ENCODE data around the gene MRGPRG.

Gene MRGPRG

GRCh38 chr11:3189196-3189843 lies 29.3 kb downstream of the MRGPRG start:
- TF ChIP-seq ZNF274 (IDR thresholded peaks at IDR 0.05; ENCODE audit: low read depth, low read length): no peak
- no peak overlapping the region for H3K4me3 ChIP-seq (ENCODE audit: low read length)

- no peak for TF ChIP-seq ZNF274 (IDR thresholded peaks at IDR 0.05; ENCODE audit: low read depth, low read length)
- H3K4me3 ChIP-seq (ENCODE audit: low read length): no peak overlapping the region
Measured at GRCh38 chr11:3188496-3189195, 30.0 kb downstream of the MRGPRG start.

- TF ChIP-seq ZNF274 (IDR thresholded peaks at IDR 0.05; ENCODE audit: low read depth, low read length): no peak
- H3K4me3 ChIP-seq (ENCODE audit: low read length): no peak overlapping the region
Measured at GRCh38 chr11:3186166-3186953, 32.3 kb downstream of the MRGPRG start.

GRCh38 chr11:3184732-3185347 lies 33.8 kb downstream of the MRGPRG start:
- no peak overlapping the region for H3K4me3 ChIP-seq (ENCODE audit: low read length)
- TF ChIP-seq ZNF274 (IDR thresholded peaks at IDR 0.05; ENCODE audit: low read depth, low read length): no peak

- H3K4me3 ChIP-seq (ENCODE audit: low read length): no peak overlapping the region
- no peak for TF ChIP-seq ZNF274 (IDR thresholded peaks at IDR 0.05; ENCODE audit: low read depth, low read length)
Measured at GRCh38 chr11:3183523-3183922, 35.1 kb downstream of the MRGPRG start.

GRCh38 chr11:3182462-3182852 lies 36.2 kb downstream of the MRGPRG start:
- no peak for TF ChIP-seq ZNF274 (IDR thresholded peaks at IDR 0.05; ENCODE audit: low read depth, low read length)
- H3K4me3 ChIP-seq (ENCODE audit: low read length): no peak overlapping the region

- TF ChIP-seq ZNF274 (IDR thresholded peaks at IDR 0.05; ENCODE audit: low read depth, low read length): no peak
Measured at GRCh38 chr11:3181725-3182461, 36.7 kb downstream of the MRGPRG start.

GRCh38 chr11:3180869-3181268 lies 37.7 kb downstream of the MRGPRG start:
- no peak overlapping the region for H3K4me3 ChIP-seq (ENCODE audit: low read length)
- no peak for TF ChIP-seq ZNF274 (IDR thresholded peaks at IDR 0.05; ENCODE audit: low read depth, low read length)

More at GRCh38 chr11:3181725-3182461, 36.7 kb downstream of the MRGPRG start:
- H3K4me3 ChIP-seq (ENCODE audit: low read length): no peak overlapping the region

GRCh38 chr11:3178349-3178748 lies 40.3 kb downstream of the MRGPRG start:
- TF ChIP-seq ZNF274 (IDR thresholded peaks at IDR 0.05; ENCODE audit: low read depth, low read length): no peak
- H3K4me3 ChIP-seq (ENCODE audit: low read length): no peak overlapping the region

- no peak overlapping the region for H3K4me3 ChIP-seq (ENCODE audit: low read length)
- no peak for TF ChIP-seq ZNF274 (IDR thresholded peaks at IDR 0.05; ENCODE audit: low read depth, low read length)
Measured at GRCh38 chr11:3177931-3178330, 40.7 kb downstream of the MRGPRG start.

- TF ChIP-seq ZNF274 (IDR thresholded peaks at IDR 0.05; ENCODE audit: low read depth, low read length): no peak
- H3K4me3 ChIP-seq (ENCODE audit: low read length): no peak overlapping the region
Measured at GRCh38 chr11:3176487-3176886, 42.1 kb downstream of the MRGPRG start.

GRCh38 chr11:3175194-3175593 lies 43.4 kb downstream of the MRGPRG start:
- no peak overlapping the region for H3K4me3 ChIP-seq (ENCODE audit: low read length)
- no peak for TF ChIP-seq ZNF274 (IDR thresholded peaks at IDR 0.05; ENCODE audit: low read depth, low read length)

- TF ChIP-seq ZNF274 (IDR thresholded peaks at IDR 0.05; ENCODE audit: low read depth, low read length): no peak
- no peak overlapping the region for H3K4me3 ChIP-seq (ENCODE audit: low read length)
Measured at GRCh38 chr11:3174387-3174786, 44.2 kb downstream of the MRGPRG start.

GRCh38 chr11:3173795-3174194 lies 44.8 kb downstream of the MRGPRG start:
- H3K4me3 ChIP-seq (ENCODE audit: low read length): no peak overlapping the region
- no peak for TF ChIP-seq ZNF274 (IDR thresholded peaks at IDR 0.05; ENCODE audit: low read depth, low read length)

All from GM08714 (cell line).